AG04450 (cell line): ENCODE results near the gene NAGA. TPM values are rescaled to one million over a fixed set of nuclear protein-coding genes. Genes with fewer than 3 reads are reported as not detected.
"Not testable (repeated sequence)": the region's sequence is repeated elsewhere in the genome, so short reads cannot be mapped to it uniquely, and the experiment has no call there.

ENCODE experiments used
- CTCF ChIA-PET: fragments of 300-600, 350-600 bp; formaldehyde crosslinking; extraction: SDS; loops from one replicate; lab custom pipeline; 2022; ENCODE audit warnings: antibody characterized with exemption, inconsistent platforms; lab: Charles Lee
- POLR2A ChIA-PET: fragments of 350-600 bp; formaldehyde crosslinking; extraction: SDS; loops from one replicate; lab custom pipeline; 2021; ENCODE audit warnings: antibody characterized with exemption, inconsistent platforms; lab: Yijun Ruan, JAX
- DNase-seq: peaks from one replicate; pipeline ENCODE4 v3.0.0-alpha.2; 2011; ENCODE audit warnings: low read depth, low spot score
- H3K27ac ChIP-seq: one replicate; pipeline ENCODE4 v1.5.1; 2012; ENCODE audit warnings: low read depth, low read length, control low read depth
- H3K27me3 ChIP-seq: one replicate; pipeline ENCODE4 v1.6.0; 2012; ENCODE audit warnings: low read length; ENCODE audit not compliant: control insufficient read depth, insufficient read depth
- H3K4me3 ChIP-seq: 2 replicates; pipeline ENCODE4 v1.5.1; 2011; ENCODE audit warnings: mild to moderate bottlenecking, low read depth, low read length, control low read depth
- H3K9me3 ChIP-seq: 2 replicates; pipeline ENCODE4 v1.5.1; 2012; ENCODE audit warnings: low read length; ENCODE audit not compliant: control insufficient read depth, insufficient read depth
- polyA plus RNA-seq: library from polyadenylated mRNA; depleted of rRNA; stranded (reverse); fragments of >200 nt; gene quantifications from 2 replicates; pipeline ENCODE4 v1.2.3, GENCODE V29; 2011
- TF ChIP-seq, protein P1 (sequence below): IDR thresholded peaks from 2 replicates; pipeline ENCODE4 v1.5.1; 2011; ENCODE audit warnings: low read depth, low read length, control low read depth, inconsistent platforms

NAGA gene
- polyA plus RNA-seq, 1 experiment: 35.2 TPM

DNA sequence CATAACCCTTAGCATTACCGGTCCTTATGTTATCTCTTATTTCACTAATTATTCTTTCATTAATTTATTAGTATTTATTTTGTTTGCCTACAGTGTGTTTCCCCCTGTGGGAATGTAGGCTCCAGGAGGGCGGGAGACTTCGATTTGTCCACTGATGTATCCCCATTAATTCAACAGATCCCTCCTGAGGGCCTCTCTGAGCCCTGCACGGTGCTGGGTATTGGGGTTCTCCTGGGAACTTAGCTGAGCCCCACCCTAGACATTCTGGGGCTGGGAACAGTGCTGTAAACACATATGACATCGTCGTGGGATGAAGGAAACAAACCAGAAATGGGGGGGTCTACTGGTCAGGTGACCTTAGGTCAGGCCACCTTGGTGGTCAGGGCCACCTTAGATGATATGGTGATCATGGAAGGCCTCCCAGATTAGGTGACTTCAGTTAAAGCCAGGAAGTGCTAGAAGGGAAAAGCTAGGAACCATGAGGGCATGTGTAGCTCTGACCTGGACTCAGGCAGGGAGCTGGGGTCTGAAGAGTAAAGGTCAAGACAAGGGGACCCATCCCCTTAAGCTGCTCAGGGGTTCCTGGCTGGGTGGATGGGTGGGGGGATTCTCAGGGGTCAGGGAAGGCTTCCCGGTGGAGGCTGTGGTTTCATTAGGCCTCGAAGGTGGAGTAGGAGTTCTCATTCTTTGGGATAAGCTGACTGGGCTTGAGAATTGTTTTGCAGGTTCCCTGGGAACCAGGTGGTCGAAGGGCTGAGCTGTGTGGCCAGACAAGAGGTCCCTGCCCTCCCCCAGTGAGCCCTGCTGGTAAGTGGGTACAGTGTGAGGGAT, 4.4 kb upstream of the NAGA start:
- H3K4me3 ChIP-seq: peak overlapping the region; percentile 68
- H3K27me3 ChIP-seq: no peaks in the 10 kb centered on the region
- peak overlapping the region; percentile 31 for H3K27ac ChIP-seq
- POLR2A ChIA-PET: interaction anchor here (0.5 to 1.3 kb wide), 3 partner anchors 13 to 109 kb away, joined by 3 to 4 read pairs (median 3); partner anchors contain the start of gene NDUFA6
- no peak for DNase-seq
- CTCF ChIA-PET: interaction anchor here (0.7 to 1.1 kb wide), 4 partner anchors 16 to 378 kb away, joined by 3 to 8 read pairs (median 4); no protein-coding TSS in a partner anchor
- peaks cover 7% of the 10 kb centered on the region for H3K9me3 ChIP-seq
- TF ChIP-seq, protein P1, sequence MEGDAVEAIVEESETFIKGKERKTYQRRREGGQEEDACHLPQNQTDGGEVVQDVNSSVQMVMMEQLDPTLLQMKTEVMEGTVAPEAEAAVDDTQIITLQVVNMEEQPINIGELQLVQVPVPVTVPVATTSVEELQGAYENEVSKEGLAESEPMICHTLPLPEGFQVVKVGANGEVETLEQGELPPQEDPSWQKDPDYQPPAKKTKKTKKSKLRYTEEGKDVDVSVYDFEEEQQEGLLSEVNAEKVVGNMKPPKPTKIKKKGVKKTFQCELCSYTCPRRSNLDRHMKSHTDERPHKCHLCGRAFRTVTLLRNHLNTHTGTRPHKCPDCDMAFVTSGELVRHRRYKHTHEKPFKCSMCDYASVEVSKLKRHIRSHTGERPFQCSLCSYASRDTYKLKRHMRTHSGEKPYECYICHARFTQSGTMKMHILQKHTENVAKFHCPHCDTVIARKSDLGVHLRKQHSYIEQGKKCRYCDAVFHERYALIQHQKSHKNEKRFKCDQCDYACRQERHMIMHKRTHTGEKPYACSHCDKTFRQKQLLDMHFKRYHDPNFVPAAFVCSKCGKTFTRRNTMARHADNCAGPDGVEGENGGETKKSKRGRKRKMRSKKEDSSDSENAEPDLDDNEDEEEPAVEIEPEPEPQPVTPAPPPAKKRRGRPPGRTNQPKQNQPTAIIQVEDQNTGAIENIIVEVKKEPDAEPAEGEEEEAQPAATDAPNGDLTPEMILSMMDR: no peak

GRCh38 chr22:42074132-42074811, 3.7 kb upstream of the NAGA start, which contains the start of gene PHETA2:
Gene PHETA2 (plus strand): TSS chr22:42074248. CDS start chr22:42077294, 3,046 bp downstream.
- POLR2A ChIA-PET: interaction anchor here (1.0 kb wide), 1 partner anchor 76 kb away, joined by 3 read pairs; the partner anchor contains the start of gene WBP2NL
- peak within 1 kb of the TSS; percentile 31 for H3K27ac ChIP-seq
- TF ChIP-seq, protein P1: peak; percentile 43
- no peak for DNase-seq
- CTCF ChIA-PET: no interaction called here
- no peaks in the 10 kb centered on the region for H3K27me3 ChIP-seq
- peak within 1 kb of the TSS; percentile 68 for H3K4me3 ChIP-seq
- peaks cover 7% of the 10 kb centered on the region for H3K9me3 ChIP-seq

- no peaks in the 10 kb centered on the region for H3K27me3 ChIP-seq
- ChIA-PET CTCF (no interaction called here), POLR2A (interaction anchor here (1.0 kb wide), 1 partner anchor 75 kb away, joined by 3 read pairs; the partner anchor contains the start of gene WBP2NL)
- H3K27ac ChIP-seq: no peak overlapping the region
- peaks cover 7% of the 10 kb centered on the region for H3K9me3 ChIP-seq
- TF ChIP-seq, protein P1: no peak
- peak overlapping the region; percentile 68 for H3K4me3 ChIP-seq
- no peak for DNase-seq
Measured at GRCh38 chr22:42073621-42074041, 3.0 kb upstream of the NAGA start.

- Histone ChIP-seq H3K4me3 (no peak overlapping the region), H3K27me3 (no peaks in the 10 kb centered on the region), H3K27ac (no peak overlapping the region), H3K9me3 (peaks cover 7% of the 10 kb centered on the region)
- CTCF ChIA-PET: no interaction called here
- DNase-seq: no peak
- POLR2A ChIA-PET: no interaction called here
- TF ChIP-seq, protein P1: no peak
Measured at GRCh38 chr22:42072606-42073330, 2.2 kb upstream of the NAGA start.

GRCh38 chr22:42071508-42071907, 896 bp upstream of the NAGA start:
- H3K27me3 ChIP-seq, H3K9me3 ChIP-seq, H3K4me3 ChIP-seq, CTCF ChIA-PET, DNase-seq, H3K27ac ChIP-seq: not testable (repeated sequence)
- POLR2A ChIA-PET: interaction anchor here (0.6 to 0.7 kb wide), 2 partner anchors 8 to 273 kb away, joined by 3 read pairs; partner anchors contain the start of gene SMDT1
